Inflammatory macrophage treated with lipopolysaccharide for 4 hours (primary cell): ENCODE data around the gene DIS3L2.
"Not testable (repeated sequence)": the region's sequence is repeated elsewhere in the genome, so short reads cannot be mapped to it uniquely, and the experiment has no call there.

Source experiments
- DNase-seq: peaks from one replicate; pipeline ENCODE4 v3.0.0-alpha.2; 2020

The DIS3L2 gene

GRCh38 chr2:232336981-232337720 is 375.6 kb downstream of the DIS3L2 start:
- DNase-seq, result no peak

- not testable (repeated sequence) for DNase-seq
Measured at GRCh38 chr2:232338094-232338758, 376.7 kb downstream of the DIS3L2 start.

- no peak for DNase-seq
Measured at GRCh38 chr2:232338759-232339106, 377.2 kb downstream of the DIS3L2 start.

GRCh38 chr2:232339121-232340081 is 377.9 kb downstream of the DIS3L2 start:
- DNase-seq, result no peak

- DNase-seq, result no peak
Measured at GRCh38 chr2:232340171-232340935, 378.8 kb downstream of the DIS3L2 start.

- DNase-seq, result no peak
Measured at GRCh38 chr2:232341061-232341738, 379.7 kb downstream of the DIS3L2 start.

GRCh38 chr2:232341739-232342126 is 380.2 kb downstream of the DIS3L2 start:
- DNase-seq, result no peak

- no peak for DNase-seq
Measured at GRCh38 chr2:232342635-232343565, 381.4 kb downstream of the DIS3L2 start.

GRCh38 chr2:232343821-232344220 is 382.3 kb downstream of the DIS3L2 start:
- no peak for DNase-seq

GRCh38 chr2:232345251-232345650 is 383.7 kb downstream of the DIS3L2 start:
- DNase-seq, result no peak

GRCh38 chr2:232347369-232347768 is 385.9 kb downstream of the DIS3L2 start:
- DNase-seq, result no peak

- DNase-seq, result no peak
Measured at GRCh38 chr2:232348936-232349335, 387.4 kb downstream of the DIS3L2 start.

- no peak for DNase-seq
Measured at GRCh38 chr2:232349546-232349945, 388.0 kb downstream of the DIS3L2 start.

- no peak for DNase-seq
Measured at GRCh38 chr2:232349946-232350635, 388.6 kb downstream of the DIS3L2 start.

GRCh38 chr2:232350804-232351685 is 389.5 kb downstream of the DIS3L2 start:
- no peak for DNase-seq

- no peak for DNase-seq
Measured at GRCh38 chr2:232351686-232352510, 390.4 kb downstream of the DIS3L2 start.

GRCh38 chr2:232352511-232353091 is 391.1 kb downstream of the DIS3L2 start:
- DNase-seq, result no peak

GRCh38 chr2:232353096-232353495 is 391.6 kb downstream of the DIS3L2 start:
- no peak for DNase-seq
